ENCODE results near the gene AGAP3.
"Not testable (repeated sequence)": the region's sequence is repeated elsewhere in the genome, so short reads cannot be mapped to it uniquely, and the experiment has no call there.

Gene AGAP3

DNA sequence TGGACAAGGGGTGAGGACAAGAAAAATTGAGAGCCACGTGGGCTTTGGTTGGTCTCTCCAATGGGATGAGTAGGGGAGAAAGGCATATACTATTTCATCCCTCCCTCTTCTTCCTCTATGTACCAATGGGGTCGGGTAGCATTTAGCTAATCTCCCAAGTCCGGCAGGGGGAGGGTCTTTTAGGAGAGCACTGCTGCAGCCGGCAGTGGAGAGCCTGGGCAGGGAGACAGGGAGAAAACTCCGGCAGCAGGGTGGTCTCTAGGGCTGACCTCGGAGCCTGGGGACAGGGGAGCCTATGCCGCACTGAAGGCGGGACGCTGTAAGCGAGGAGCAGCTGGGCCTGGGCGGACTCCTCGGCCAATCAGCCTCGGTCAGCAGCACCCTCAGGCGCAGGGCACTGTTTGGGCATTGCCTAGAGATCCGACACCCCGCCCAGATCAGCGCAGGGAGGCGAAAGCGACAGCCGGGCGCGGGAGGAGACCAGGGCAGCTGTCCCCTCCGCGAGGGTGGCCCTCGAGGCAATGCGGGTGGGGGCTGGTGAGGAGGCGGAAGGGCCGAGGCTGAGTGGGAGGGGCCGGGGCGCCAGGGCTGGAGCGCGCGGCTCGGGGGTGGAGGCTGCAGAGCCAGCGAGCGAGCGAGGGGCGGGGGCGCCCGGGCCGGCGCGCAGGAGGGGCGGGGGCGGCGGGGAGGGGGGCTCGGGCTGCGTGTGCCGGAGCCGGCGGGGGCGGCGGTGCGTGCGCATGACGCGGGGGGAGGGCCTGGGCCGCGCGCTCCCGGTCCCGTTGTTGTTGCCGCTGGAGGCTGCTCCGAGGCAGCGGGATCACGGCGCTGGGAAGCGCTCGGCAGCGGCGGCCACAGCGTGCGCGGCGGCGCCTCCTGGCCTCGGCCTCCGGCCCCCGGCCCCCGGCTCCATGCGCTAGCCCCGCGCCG is at the start of gene AGAP3:
AGAP3 (plus strand) TSS at position 785 of the 930 bp plus-strand sequence. CDS start 267 bp downstream, outside the sequence.
- peak; percentile 74 for DNase-seq

DNA sequence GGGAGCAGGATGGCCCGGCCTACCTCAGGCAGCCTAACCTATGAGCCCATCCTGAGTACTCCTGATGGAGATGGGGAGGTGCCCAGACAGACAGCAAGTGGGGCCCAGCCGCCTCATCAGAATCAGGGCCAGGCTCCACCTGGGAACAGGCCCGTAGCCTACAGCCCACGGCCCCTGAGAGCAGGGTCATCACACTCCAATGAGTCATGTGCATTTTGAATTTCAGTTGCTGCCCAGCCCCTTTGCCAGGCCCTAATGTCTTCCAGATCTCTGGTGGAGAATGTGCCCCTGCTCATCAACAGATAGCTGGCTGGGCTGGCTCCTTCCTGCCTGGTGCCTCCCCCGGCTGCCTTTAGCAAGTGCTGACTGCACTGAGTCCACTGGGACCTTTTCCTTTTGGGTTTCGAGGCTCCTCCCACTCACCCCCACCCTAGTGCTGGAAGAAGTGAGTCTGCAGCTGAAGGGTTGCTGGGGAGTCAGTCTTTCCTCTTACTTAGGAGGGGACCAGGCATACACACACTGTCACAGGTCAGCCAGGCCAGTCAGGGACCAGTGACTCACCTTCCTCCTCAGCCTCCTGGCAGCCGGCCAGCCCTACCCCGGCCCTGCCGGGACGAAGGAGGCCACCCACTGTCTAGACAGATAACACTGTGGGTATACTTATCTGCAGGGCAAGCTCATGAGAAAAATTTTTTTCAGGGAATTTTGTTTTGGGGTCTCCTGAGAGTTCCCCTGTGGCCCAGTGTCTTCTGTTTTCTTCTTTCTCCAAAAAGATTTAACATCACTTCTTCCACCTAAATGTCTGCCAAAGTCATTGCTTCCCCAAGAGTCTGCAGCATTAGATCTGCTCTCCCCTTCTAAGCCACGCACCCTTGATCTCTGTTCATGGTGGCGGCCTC is 47.1 kb upstream of the AGAP3 start:
- DNase-seq, result peak; percentile 95

DNA sequence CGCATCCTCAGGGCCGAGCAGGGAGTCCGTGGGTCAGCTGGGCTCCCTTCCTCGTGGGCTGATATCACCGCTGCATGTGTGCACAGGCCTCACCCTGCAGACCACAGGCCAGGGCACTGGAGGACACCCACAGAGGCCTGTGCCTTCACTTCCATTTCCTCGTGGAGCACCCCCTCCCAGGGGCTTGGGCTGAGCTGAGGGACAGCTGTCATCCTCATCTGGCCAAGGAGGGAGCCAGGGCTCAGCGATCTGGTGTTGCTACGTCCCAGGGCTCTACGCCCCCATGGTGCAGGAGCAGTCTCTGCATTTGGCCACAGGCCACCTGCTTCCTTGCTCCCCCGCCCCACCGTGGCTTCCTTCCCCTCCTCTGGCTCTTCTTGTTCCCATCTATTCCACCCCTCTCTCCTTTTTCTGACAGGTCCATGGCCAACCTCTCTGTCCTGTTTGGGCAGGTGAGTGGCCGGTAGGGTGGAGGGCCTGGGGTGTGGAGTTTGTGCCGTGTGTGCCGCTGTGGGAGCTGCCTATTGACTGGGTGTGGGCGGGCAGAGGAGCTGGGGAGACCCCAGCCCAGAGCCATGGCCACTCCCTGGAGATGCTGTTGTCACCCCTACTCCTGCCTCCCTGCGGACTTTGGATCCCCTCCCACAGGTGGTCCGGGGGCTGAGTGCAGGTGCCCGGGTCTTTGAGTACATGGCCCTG is 46.3 kb upstream of the AGAP3 start:
- no peak for DNase-seq

DNA sequence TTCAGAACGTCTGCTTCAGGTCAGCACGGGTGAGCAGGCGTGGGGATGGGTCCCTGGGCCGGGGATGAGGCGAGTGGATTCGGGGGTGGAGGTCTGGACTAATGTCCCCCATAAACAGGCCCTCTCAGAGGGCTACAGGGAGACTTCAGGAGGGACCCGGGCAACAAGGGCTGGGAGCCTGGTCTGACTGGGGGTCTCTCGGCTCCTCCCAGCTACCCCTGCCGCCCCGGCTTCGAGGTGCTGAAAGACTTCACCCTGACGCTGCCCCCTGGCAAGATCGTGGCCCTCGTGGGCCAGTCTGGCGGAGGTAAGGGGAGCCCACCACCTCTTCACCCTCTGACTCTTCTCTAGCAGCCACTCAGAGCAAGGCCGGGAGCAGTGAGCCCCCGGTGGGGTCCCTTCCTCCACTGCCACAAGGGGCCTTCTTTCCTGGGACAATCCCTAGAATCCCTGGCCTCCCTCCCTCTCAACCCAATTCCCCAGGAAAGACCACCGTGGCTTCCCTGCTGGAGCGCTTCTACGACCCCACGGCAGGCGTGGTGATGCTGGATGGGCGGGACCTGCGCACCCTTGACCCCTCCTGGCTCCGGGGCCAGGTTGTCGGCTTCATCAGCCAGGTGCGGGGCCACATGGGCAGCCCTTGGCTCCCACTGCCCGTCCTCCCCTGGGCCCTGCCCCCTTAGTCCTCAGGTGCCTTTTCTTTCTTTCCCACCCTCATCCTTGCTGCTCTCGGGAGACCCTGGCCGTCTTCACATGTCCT is 45.5 kb upstream of the AGAP3 start:
- no peak for DNase-seq

DNA sequence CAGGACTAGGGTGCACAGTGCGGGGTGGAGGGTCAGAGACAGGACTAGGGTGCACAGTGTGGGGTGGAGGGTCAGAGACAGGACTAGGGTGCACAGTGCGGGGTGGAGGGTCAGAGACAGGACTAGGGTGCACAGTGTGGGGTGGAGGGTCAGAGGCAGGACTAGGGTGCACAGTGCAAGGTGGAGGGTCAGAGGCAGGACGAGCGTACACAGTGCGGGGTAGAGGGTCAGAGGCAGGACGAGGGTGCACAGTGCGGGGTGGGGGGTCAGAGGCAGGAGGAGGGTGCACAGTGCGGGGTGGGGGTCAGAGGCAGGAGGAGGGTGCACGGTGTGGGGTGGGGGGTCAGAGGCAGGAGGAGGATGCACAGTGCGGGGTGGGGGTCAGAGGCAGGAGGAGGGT is 42.8 kb upstream of the AGAP3 start:
- not testable (repeated sequence) for DNase-seq

DNA sequence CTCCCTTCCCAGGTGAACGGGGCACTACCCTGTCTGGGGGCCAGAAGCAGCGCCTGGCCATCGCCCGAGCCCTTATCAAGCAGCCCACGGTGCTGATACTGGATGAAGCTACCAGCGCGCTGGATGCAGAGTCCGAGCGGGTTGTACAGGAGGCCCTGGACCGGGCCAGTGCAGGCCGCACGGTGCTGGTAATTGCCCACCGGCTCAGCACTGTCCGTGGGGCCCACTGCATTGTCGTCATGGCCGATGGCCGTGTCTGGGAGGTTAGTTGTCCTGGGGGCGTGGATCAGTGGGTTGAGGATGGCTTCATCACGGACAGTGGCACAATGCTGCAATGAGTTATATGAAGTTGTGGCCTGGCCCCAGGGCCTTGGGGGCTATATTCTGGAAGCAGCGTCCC is 42.3 kb upstream of the AGAP3 start:
- no peak for DNase-seq

DNA sequence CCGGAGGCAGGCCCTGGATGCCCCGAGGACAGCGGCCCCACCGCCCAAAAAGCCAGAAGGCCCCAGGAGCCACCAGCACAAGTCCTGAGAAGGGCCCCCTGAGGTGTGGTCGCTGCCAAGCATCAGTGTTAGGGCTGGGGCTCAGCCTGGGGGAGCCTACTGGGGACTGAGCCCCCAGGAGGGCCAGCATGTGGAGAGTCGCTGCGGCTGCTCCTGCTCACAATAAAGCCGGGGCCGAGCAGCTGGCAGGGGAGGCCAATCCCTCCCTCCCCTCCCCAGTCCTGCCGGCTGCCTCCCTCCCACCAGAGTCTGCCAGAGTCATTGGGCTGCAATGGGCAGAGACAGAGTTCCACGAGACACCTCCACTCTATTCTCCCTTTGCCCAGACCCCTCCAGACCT is 41.0 kb upstream of the AGAP3 start:
- DNase-seq, result no peak

DNA sequence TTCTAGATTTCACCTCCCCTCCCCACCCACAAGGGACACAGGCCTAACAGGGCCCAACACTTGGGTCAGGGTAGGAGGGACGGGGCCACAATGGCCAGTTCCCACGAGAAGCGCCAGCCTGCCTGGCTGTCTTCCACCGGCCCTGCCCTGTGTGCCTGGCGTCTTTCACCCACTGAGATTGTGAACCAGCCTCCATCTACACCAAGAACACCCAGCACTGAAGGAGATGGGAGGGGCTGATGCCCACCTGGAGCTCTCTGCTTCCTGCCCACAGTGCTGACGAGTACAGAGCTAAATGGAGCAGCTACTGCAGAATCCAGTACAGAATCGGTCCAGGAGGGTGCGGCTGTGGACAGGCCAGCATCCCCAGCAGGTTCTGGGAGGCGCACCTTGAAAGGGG is 40.3 kb upstream of the AGAP3 start:
- no peak for DNase-seq

DNA sequence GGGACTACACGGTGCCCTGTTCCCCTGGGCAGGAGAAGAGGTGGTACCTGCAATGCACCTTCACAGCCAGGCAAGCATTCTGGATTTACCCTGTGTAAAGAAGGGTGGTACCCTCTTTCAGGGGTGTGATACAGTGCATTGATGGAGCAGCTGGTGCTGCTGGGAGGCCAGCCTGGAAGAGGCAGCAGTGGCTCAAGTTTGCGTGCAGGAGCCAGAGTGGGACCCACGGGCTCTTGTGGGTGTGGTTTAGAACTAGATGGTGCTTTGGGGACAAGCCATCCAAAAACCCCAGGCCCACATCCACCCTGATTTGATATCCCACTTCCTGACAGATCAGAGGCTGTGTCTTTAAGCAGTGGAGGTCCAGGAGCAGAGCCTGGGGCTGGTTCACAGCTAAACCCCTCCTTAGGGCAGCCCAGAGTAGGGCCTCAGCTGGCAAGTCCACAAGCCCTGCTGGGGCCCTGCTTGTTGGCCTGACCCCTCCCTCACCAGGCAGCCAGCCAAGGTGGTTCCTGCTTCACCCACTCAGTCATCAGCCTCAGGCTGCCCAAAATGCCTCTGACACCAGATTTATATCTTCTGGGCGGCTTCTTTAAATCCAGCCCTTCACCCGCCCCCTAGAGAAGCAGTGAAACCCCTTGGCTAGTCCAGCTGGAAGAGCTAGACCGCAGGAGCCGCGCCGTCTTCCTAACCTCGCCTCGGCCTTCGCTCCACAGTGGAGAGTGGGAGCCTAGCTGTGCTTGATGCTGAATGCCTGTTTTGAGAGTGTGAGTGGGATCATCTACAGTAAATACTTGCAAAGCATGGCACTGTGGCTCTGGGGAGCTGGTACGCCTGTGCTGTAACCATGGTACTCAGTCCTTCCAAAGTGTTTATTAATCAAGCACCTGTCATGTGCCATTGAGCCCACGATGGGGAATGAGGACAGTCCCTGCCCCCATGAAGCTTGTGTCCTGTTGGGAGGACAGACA is 39.4 kb upstream of the AGAP3 start:
- peak; percentile 40 for DNase-seq

DNA sequence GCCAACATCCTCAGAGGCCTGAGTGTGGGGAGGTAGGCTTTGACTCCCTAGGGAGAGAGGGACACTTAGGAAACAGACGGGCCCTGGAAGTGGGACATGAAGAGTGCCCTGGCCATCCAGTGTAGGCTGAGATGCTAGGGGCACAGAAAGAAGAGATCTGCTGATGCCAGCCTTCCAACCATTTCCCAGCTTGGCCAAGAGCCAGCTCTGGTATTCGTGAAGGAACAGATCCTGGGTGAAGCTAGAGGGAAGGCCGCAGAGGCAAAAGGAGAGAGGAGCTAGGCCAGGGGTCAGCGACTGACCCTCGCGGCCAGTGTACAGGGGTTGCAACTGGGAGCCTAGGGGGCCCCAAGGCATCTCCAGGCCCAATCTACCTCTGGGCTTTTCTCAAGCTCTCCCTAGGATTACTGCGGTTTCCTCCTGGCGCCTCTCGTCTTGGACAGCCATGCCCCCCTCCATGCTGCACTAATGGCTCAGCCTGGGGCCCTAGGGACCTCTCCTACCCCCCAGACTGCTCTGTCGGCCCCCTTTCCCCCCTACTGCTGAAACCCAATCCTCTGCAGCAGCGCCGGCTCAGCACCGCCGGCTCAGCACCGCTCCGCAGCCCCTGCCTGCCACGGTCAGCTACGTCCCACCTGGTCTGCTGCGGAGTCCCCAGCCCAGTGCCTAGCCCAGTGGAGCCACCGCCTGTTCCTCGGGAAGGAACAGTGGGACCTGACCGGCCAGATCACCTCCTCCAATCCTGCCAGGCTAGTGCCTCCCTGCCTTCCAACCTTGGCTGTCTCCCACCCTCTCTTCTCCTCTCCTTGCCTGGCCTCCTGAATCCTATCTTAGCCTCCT is 38.1 kb upstream of the AGAP3 start, which contains the start of gene ASIC3:
ASIC3 (plus strand) TSS at position 556 of the 840 bp plus-strand sequence. CDS start 355 bp downstream, outside the sequence.
- no peak for DNase-seq

DNA sequence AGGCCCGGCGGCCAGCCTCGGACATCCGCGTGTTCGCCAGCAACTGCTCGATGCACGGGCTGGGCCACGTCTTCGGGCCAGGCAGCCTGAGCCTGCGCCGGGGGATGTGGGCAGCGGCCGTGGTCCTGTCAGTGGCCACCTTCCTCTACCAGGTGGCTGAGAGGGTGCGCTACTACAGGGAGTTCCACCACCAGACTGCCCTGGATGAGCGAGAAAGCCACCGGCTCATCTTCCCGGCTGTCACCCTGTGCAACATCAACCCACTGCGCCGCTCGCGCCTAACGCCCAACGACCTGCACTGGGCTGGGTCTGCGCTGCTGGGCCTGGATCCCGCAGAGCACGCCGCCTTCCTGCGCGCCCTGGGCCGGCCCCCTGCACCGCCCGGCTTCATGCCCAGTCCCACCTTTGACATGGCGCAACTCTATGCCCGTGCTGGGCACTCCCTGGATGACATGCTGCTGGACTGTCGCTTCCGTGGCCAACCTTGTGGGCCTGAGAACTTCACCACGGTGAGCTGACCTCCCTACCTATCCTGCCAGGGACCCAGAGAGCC is 37.3 kb upstream of the AGAP3 start:
- DNase-seq, result no peak

DNA sequence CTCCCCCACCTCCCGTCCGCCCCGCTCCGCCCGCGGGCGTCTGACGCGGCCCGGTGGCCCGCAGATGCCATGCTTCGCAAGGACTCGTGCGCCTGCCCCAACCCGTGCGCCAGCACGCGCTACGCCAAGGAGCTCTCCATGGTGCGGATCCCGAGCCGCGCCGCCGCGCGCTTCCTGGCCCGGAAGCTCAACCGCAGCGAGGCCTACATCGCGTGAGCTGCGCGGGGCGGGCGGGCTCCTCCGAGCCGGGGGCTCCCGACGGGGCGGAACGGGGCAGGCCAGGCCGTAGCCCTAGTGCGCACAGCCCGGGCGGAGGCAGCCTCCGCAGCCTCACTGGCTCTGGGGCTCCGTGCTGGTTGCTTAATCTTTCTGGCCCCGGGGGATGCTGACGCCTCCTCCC is 35.2 kb upstream of the AGAP3 start:
- peak; percentile 58 for DNase-seq

DNA sequence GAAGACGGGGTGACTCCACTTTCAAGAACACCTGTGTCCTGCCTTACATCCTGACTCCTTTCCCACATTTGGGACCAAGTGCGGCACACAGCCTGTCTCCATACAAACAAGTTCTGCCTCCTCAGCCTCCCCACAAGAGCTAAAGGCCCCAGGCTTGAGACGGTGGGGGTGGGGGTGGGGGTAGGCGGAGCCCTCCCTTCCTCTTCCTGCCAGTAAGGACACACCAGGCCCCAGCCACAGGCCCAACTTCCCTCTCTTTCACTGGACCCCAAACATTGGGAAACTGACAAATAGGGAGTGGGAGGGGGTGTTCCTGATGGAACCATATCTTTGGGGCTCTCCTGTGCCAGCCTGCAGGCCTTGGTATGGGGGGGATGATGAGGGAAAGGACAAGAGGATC is 33.2 kb upstream of the AGAP3 start:
- no peak for DNase-seq

DNA sequence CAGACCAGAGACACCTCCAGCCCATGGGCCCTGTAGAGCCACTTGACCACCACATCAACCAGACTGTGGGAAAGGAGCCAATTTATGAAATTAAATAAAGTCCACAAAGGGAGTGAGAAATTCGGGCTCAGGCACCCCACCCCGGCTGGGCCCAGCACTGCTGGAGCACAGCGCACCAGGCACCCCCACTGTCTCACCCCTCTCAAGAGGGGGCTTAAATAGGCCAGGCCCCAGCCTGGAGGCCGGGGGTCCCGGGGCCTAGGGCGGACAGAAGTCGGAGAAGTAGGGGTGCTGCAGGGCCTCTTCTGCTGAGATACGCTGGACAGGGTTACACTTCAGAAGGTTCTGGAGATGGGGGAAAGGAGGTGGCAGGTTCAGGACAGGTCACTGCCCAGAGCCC is 32.5 kb upstream of the AGAP3 start:
- DNase-seq, result no peak

DNA sequence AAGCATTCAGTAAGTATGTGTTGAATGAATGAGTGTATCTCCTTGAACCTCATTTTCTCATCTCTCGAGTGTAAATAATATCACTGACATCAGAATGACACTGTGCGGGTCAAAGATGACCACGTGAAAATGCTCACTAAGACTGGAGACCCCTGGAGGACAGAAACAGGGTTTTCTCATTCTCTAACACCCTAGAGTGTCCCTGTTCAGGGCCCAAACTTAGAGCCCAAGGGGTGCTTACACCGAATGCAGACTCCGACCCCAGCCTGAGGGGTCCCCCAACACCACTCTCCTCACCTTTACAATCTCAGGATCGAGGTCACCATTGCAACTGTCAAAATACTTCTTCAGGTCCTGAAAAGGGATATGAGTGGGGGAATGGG is 30.0 kb upstream of the AGAP3 start:
- peak; percentile 0 for DNase-seq

DNA sequence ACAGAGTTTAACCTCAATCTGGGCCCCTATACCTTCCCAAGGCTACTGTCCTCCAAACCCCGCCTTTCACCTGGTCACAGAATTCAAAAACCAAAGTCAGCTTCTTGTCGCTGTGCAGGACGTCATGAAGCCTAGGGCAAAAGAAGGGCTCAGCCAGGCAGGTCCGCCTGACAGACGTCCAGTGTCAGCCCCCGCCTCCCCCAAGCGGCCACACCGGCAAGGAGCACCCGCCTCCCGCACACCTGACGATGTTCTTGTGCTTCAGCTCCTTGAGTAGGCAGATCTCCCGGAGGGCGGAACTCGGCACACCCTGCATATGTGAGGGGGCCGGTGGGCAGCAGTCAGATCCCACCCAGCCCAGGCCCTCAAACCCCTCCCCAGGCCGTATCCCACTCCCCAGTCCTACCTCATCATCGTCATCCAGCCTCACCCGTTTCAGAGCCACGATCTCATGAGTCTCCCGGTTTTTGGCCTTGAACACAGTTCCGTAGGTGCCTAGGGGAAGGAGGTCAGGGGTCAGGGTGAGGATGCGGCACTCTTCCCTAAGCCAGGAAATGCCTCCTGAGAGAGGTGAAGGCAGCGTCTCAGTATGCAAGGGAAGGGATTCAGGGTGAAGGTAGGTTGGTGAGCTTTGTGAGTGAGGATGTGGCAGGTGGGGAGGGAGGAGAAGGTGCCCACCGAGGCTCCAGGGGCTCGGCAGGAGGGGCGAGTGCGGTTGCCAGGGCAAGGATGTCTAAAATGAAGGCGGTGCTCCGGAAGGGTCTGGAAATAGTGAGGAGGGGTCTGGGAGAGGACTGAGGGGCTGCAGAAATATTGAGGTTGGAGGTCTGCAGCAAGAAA is 29.4 kb upstream of the AGAP3 start:
- no peak for DNase-seq

DNA sequence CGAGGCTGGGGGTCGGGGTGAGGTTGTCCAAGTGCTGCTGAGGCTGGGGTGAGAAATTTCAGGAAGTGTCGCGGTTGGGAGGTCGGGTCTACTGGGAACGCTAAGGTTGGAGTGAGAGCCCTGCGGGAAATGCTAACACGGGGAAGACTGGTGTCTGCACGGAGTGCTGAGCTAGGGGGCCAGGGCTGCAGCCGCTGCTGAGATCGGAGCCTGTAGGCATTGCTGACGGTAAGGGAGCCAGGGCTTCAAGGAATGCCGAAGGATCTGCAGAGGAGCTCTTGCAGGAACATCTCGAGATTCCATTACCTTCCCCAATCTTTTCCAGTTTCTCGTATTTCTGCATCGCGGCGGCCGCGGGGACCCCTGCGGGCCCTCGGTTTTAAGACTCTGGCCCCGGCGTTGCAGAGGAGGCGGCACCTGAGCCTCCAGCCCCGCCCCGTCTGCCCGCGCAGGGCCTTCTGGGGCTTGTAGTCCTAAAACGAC is 28.7 kb upstream of the AGAP3 start, which contains the start of gene CDK5:
CDK5 (minus strand) TSS at position 392 of the 483 bp plus-strand sequence; CDS start at position 343, 49 bp downstream.
- no peak for DNase-seq
